GM12878 (cell line): ENCODE measurements around the gene PRCD. TPM values are rescaled to one million over a fixed set of nuclear protein-coding genes. Genes with fewer than 3 reads are reported as not detected.

Source experiments
- ATAC-seq: fragments of 200-7000 bp; cut with Tn5 transposase; 3 replicates; pipeline ENCODE4 v1.9.1; 2020; ENCODE audit warnings: mild to moderate bottlenecking, moderate library complexity
- BruUV-seq: library from RNA; stranded (reverse); fragments of 400-500 nt; replicated peaks from 2 replicates; lab custom pipeline; 2021; lab: Mats Ljungman, UMichigan
- CTCF ChIA-PET: fragments of 300-600 bp; sonication (Branson Sonifier 250); formaldehyde crosslinking; extraction: SDS; loops from one replicate; lab custom pipeline; 2021; ENCODE audit warnings: inconsistent platforms; lab: Yijun Ruan, JAX
- POLR2A ChIA-PET: fragments of 350-600 bp; formaldehyde crosslinking; extraction: SDS; loops from one replicate; lab custom pipeline; 2021; ENCODE audit warnings: inconsistent platforms; lab: Charles Lee
- RAD21 ChIA-PET: fragments of 300-600 bp; sonication (Branson Sonifier 250); formaldehyde crosslinking; loops from one replicate; lab custom pipeline; 2023; ENCODE audit warnings: antibody characterized with exemption; ENCODE audit not compliant: unreplicated experiment; lab: Charles Lee
- SMC1A ChIA-PET: fragments of 300-600 bp; sonication (Branson Sonifier 250); formaldehyde crosslinking; loops from one replicate; lab custom pipeline; 2023; ENCODE audit not compliant: unreplicated experiment, uncharacterized antibody; lab: Charles Lee
- DNase-seq: peaks from one replicate; pipeline ENCODE4 v3.0.0-alpha.2; 2011; ENCODE audit warnings: low read depth, low spot score
- FAIRE-seq: peaks from 3 replicates; lab custom pipeline; 2011; peaks lifted over from hg19 to GRCh38; lab: Jason Lieb, UNC
- H2AFZ ChIP-seq: 2 replicates; pipeline ENCODE4 v1.6.0; 2011; ENCODE audit warnings: low read depth, low read length, control low read depth; ENCODE audit not compliant: control insufficient read depth
- H3K27ac ChIP-seq: 2 replicates; pipeline ENCODE4 v1.5.1; 2011; ENCODE audit warnings: control low read depth; ENCODE audit not compliant: control insufficient read depth, insufficient read depth
- H3K27me3 ChIP-seq, 2 experiments: replicated peaks in 1 of 2; 2 replicates each; pipeline versions ENCODE4 v1.6.0 to v1.6.1; 2011; ENCODE audit warnings: low read length in 1 of 2; ENCODE audit not compliant: control insufficient read depth in 2 of 2, insufficient read depth in 2 of 2
- H3K36me3 ChIP-seq, 2 experiments: 2 replicates each; pipeline ENCODE4 v1.5.1; 2011; ENCODE audit warnings: low read length in 1 of 2; ENCODE audit not compliant: control insufficient read depth in 2 of 2, insufficient read depth in 2 of 2
- H3K4me1 ChIP-seq: 2 replicates; pipeline ENCODE4 v1.6.1; 2011; ENCODE audit warnings: mild to moderate bottlenecking, low read length, moderate library complexity, mixed read lengths; ENCODE audit not compliant: control insufficient read depth, insufficient read depth
- H3K4me2 ChIP-seq: 2 replicates; pipeline ENCODE4 v1.6.0; 2011; ENCODE audit warnings: control low read depth; ENCODE audit not compliant: control insufficient read depth, insufficient read depth
- H3K4me3 ChIP-seq: fragments of 200-600 bp; sonication (generic); 2 replicates; pipeline ENCODE4 v1.5.1; 2016
- H3K79me2 ChIP-seq: 2 replicates; pipeline ENCODE4 v1.6.0; 2011; ENCODE audit warnings: low read length; ENCODE audit not compliant: control insufficient read depth, insufficient read depth
- H3K9ac ChIP-seq: 2 replicates; pipeline ENCODE4 v1.8.0; 2011; ENCODE audit warnings: low read length, control low read depth, mixed read lengths; ENCODE audit not compliant: control insufficient read depth, insufficient read depth
- H3K9me3 ChIP-seq: replicated peaks from 3 replicates; pipeline ENCODE4 v1.5.1; 2011; ENCODE audit warnings: mild to moderate bottlenecking, low read length; ENCODE audit not compliant: control insufficient read depth, insufficient read depth
- H4K20me1 ChIP-seq: 2 replicates; pipeline ENCODE4 v1.6.0; 2011; ENCODE audit not compliant: control insufficient read depth, insufficient read depth
- IRF4 ChIP-seq: IDR thresholded peaks from 2 replicates; pipeline ENCODE4 v1.6.1; 2011; ENCODE audit warnings: low read depth, low read length
- RB1 ChIP-seq: fragments of 450-650 bp; formaldehyde crosslinking; IDR thresholded peaks from 2 replicates; pipeline ENCODE4 v1.6.1; 2017; ENCODE audit warnings: mild to moderate bottlenecking, borderline replicate concordance
- RFX5 ChIP-seq: IDR thresholded peaks from 2 replicates; pipeline ENCODE4 v1.6.1; 2011; ENCODE audit warnings: low read depth, low read length, improper control_type of control experiment
- WGBS: methylation state at CpG from one replicate; pipeline ENCODE4 v1.1.6; 2016; ENCODE audit warnings: low lambda C conversion rate; ENCODE audit not compliant: insufficient replicate concordance, insufficient coverage; ENCODE audit errors: missing lambda C conversion rate; 5-methylcytosine and 5-hydroxymethylcytosine counted together
- in situ Hi-C: fragments of 300-500 bp; cut with MboI; formaldehyde crosslinking; loops from 9 replicates; pipeline ENCODE4 v1.14.3; 2018; ENCODE audit warnings: mixed read lengths
- intact Hi-C: fragments of 100-400 bp; cut with micrococcal nuclease; formaldehyde crosslinking; loops from one replicate; pipeline ENCODE4 v1.14.2; 2022; ENCODE audit not compliant: unreplicated experiment
- polyA plus RNA-seq, 11 experiments: library from polyadenylated mRNA; depleted of rRNA in 4 of 11; unstranded in 6 of 11; stranded (reverse) in 5 of 11; fragments of >200 nt; fragmentation: Nextera tagmentation in 4 of 11; fragmentation: Illumina TruSeq in 1 of 11; extraction: Ambion mirVana in 4 of 11; extraction: Trizol in 1 of 11; gene quantifications; 1 replicate in 1 of 11; 2 replicates in 10 of 11; pipeline versions ENCODE4 v1.2.1 to v1.2.3, GENCODE V29; 2011 to 2016; ENCODE audit warnings: inconsistent platforms in 2 of 11, missing spikeins in 2 of 11, low read depth in 1 of 11
- total RNA-seq, 4 experiments: library from RNA; depleted of rRNA in 3 of 4; stranded (reverse); fragments of >200 nt in 3 of 4; fragmentation: Illumina TruSeq in 1 of 4; extraction: Trizol in 1 of 4; gene quantifications; 2 replicates each; pipeline versions ENCODE4 v1.2.1 to v1.2.3, GENCODE V29; 2013 to 2021
- TF ChIP-seq, protein P1 (sequence below): fragments of 450-650 bp; IDR thresholded peaks from 2 replicates; pipeline ENCODE4 v1.6.1; 2017; ENCODE audit warnings: mild to moderate bottlenecking, moderate library complexity
- TF ChIP-seq, protein P2 (sequence below): IDR thresholded peaks from 2 replicates; pipeline ENCODE4 v1.6.1; 2011; ENCODE audit warnings: borderline replicate concordance, low read depth, mild to moderate bottlenecking, moderate library complexity, mixed read lengths, low read length; ENCODE audit not compliant: insufficient read depth; ENCODE audit errors: extremely low read length

PRCD gene
- total and polyA plus RNA-seq, 10 of the 15 experiments (the other 5 are each of a cell fraction or from before 2014, with no cell fraction given) = 0.18 to 0.95 (median 0.34) TPM; not detected in 4

DNA sequence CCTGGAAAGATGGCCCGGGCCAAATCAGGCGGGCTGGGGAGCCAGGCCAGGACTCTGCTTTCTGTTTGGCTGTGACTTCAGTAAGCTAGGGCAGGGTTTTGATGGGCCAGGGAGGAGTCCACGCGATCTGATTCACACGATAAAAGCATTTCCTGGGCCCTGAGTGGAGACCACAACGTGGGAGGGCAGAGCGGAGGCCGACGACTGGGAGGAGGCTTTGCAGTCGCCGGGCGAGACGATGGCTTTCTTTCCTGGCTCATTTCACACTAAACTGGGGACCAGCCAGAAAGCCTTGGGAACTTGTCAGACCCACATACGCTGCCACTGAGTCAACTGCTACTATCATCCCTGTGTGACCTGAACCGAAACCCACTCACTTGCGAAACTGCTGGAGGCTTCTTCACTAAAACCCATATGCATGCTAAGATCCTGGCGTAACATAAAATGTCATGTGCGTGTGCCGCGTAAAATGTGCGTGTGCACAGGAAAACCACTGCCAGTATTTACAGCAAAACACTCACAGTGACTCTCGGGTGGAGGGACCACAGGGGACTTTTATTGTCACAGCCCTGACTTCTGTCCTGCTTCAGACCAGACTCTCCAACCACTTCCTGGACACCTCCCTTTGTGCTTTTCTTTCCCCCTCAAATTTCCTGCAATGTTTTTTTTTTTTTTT lies 24.4 kb upstream of the PRCD start (continued):
- TF ChIP-seq, protein P1, sequence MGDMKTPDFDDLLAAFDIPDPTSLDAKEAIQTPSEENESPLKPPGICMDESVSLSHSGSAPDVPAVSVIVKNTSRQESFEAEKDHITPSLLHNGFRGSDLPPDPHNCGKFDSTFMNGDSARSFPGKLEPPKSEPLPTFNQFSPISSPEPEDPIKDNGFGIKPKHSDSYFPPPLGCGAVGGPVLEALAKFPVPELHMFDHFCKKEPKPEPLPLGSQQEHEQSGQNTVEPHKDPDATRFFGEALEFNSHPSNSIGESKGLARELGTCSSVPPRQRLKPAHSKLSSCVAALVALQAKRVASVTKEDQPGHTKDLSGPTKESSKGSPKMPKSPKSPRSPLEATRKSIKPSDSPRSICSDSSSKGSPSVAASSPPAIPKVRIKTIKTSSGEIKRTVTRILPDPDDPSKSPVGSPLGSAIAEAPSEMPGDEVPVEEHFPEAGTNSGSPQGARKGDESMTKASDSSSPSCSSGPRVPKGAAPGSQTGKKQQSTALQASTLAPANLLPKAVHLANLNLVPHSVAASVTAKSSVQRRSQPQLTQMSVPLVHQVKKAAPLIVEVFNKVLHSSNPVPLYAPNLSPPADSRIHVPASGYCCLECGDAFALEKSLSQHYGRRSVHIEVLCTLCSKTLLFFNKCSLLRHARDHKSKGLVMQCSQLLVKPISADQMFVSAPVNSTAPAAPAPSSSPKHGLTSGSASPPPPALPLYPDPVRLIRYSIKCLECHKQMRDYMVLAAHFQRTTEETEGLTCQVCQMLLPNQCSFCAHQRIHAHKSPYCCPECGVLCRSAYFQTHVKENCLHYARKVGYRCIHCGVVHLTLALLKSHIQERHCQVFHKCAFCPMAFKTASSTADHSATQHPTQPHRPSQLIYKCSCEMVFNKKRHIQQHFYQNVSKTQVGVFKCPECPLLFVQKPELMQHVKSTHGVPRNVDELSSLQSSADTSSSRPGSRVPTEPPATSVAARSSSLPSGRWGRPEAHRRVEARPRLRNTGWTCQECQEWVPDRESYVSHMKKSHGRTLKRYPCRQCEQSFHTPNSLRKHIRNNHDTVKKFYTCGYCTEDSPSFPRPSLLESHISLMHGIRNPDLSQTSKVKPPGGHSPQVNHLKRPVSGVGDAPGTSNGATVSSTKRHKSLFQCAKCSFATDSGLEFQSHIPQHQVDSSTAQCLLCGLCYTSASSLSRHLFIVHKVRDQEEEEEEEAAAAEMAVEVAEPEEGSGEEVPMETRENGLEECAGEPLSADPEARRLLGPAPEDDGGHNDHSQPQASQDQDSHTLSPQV = peak; percentile 80; the same call in 1 of the 2 replicates
- peak; percentile 6; the same call in 1 of the 2 replicates for TF ChIP-seq IRF4

DNA sequence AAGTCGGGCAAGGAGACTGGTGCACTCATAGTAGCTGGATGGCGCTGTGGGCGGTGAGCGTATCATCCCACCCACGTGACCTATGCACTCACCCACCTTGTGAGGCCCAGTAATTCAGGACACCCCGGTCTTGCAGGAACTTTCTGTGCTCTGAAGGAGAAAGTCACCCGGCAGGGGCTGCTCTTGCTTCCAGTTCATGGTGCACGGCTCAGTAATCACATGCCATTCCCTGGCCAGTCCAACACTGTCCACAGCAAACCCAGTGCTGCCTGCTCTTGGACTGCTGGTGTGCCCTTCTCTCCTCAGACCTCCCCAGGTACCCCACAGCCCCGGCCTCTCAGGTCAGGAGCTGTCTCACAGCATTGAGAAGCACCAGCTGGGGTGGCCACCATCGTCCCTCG lies 22.2 kb upstream of the PRCD start:
- ChIA-PET POLR2A (no interaction called here), RAD21 (interaction anchor here (1.1 kb wide), 1 partner anchor 11 kb away, joined by 3 read pairs; no protein-coding TSS in a partner anchor), SMC1A (interaction anchor here (0.8 to 1.0 kb wide), 2 partner anchors 107 to 140 kb away, joined by 3 read pairs; no protein-coding TSS in a partner anchor), CTCF (interaction anchor here (1.6 kb wide), 1 partner anchor 42 kb away, joined by 3 read pairs; no protein-coding TSS in a partner anchor)
- H3K36me3 ChIP-seq = no peaks in the 10 kb centered on the region
- TF ChIP-seq RFX5 (no peak), RB1 (no peak)
- TF ChIP-seq, protein P2, sequence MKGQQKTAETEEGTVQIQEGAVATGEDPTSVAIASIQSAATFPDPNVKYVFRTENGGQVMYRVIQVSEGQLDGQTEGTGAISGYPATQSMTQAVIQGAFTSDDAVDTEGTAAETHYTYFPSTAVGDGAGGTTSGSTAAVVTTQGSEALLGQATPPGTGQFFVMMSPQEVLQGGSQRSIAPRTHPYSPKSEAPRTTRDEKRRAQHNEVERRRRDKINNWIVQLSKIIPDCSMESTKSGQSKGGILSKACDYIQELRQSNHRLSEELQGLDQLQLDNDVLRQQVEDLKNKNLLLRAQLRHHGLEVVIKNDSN = peak; percentile 10
- H3K79me2 ChIP-seq = no peaks in the 10 kb centered on the region
- H3K4me1 ChIP-seq = peaks cover 15% of the 10 kb centered on the region
- H3K9me3 ChIP-seq = no peaks in the 10 kb centered on the region
- in situ Hi-C loops = no loop called here
- no peak overlapping the region for H3K27ac ChIP-seq
- no peak overlapping the region for H2AFZ ChIP-seq
- intact Hi-C loops = no loop called here
- no peaks in the 10 kb centered on the region for H3K27me3 ChIP-seq
- no peak for DNase-seq
- no peak overlapping the region for H3K4me3 ChIP-seq
- no TSS peak for BruUV-seq
- 65% methylated on average over 11 of the region's 11 CpGs for WGBS
- no peaks in the 10 kb centered on the region for H4K20me1 ChIP-seq
- no peak for ATAC-seq
- H3K9ac ChIP-seq = no peak overlapping the region
- no peak for FAIRE-seq
- no peak overlapping the region for H3K4me2 ChIP-seq
